Measurements from ENCODE around the gene CHRND. TPM values are rescaled to one million over a fixed set of nuclear protein-coding genes. Genes with fewer than 3 reads are reported as not detected.

Gene CHRND
- polyA plus RNA-seq, 3 donors = 0.47 to 1.2 (median 0.71) TPM

DNA sequence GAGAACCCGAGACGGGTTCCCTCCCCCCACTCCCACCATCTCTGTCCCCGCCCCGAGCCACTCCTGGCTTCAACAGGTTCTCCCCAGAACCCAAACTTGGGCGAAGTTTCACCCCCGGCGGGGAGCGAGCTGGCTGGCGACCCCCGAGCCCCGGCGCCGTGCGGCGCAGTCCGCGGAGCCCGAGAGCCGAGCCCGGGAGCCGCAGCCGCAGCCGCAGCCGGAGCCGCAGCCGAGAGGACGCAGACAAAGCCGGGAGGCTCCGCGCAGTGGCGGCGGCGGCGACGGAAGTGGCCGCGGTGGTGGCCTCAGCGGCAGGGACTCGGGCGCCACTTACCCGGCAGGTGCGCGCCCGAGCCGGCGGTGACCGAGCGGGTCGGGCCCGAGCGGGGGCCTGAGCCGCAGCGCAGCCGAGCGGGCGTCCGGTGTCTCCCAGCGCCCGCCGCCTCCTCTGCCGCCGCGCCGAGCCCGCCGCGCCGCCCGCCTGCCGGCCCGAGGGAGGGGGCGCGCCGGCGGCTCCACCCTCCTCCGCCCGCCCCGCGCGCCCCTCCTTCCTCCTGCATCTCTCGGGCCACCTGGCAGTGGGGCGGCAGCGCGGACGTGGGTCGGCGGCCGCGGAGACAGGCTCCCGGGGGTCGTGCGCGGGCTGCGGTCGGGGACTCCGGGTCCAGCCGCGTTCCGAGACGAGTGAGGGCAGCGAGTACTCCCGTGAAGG lies 38.4 kb upstream of the CHRND start, which contains the start of gene ECEL1:
Gene ECEL1 (minus strand): TSS at position 450 of the 712 bp plus-strand sequence. CDS start 1,181 bp downstream, outside the sequence.
- DNase-seq = no peak

DNA sequence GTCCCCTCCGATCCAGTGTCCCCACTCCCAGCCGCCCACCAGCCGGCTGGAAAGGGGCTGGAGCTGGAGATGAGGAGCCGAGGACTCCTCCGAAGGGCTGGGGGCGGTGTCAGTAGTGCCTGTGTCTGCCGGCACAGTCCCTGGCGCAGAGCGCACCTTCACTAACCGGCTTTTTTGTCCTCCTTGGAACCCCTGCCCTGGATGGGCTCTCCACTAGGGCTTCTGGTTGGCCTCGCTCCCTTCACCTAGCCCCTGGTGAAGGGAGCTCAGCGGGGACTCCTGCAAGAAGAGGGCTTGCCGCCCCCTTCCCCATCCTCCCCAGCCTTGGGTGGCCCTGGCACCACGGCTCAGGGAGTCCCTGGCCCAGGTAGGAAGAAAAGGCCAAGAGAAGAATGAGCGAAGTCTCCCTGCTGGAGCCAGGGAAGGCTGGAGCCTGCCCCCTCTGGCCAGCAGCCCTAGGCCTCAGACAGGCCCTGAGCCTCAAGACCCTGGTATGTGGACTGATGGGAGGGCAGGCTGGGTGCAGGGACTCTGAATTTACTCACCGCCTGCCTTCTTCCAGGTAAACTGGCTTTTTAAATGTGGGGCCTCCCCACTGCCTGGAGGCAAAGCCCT lies 37.8 kb upstream of the CHRND start:
- DNase-seq = no peak

DNA sequence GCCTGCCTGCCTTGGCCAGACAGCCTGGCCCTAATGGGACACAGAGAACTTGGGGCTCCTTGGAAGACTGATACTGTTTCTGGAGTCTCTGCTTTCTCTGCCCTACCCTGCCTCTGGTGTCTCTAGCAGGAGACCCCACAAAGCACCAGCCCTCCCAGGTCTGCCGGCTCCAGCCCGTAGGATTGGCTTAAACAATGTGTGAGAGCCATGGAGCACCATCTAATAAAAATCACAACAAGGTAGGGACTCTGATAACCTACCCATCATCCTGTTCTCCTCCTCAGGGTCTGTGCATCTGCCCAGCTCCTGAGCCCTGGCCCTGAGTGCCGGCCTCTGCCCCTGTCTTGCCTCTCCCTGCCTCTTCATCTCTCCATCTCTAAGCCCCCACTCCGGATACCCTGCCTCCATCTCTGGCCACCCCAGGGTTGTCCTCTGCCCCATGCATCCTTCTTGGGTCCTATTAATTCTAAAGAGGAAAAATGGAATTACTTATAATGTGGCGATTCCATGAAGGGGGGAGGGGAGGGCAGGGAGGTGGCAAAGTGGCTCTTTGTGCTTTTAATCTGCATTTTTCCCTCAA lies 37.1 kb upstream of the CHRND start:
- no peak for DNase-seq

DNA sequence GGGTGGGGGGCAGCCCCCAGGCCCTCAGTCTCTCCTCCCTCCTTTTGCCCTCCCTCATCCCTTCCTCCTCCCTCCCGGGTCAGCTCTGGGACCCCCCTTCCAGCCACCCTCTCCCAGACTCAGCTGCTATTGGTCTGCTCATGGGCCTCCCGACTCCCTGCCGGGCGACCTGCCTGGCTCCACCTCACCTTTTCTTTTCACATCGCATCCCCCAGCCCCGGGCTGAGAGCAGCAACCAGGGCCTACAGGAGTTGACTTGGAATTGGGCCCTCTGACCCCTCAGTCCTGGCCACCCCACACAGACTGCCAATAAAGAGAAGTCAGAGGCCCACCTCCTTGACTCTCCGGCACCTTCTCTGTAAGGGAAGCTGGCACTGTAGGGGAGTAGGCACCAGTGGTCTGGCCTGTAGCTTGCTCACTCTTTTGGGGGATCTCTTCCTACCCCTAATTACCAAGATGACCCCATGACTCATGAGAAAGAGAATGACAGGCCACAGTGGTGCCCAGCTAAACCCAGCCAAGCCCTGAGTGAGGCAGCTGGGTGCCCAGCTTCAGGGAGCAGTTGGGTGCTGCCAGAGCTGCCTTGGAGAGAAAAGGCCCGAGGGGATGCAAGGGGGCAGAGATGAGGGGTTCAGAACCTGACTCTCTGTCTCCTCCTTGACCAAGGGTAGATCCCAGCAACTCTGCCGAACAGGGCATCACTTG lies 36.3 kb upstream of the CHRND start:
- no peak for DNase-seq

DNA sequence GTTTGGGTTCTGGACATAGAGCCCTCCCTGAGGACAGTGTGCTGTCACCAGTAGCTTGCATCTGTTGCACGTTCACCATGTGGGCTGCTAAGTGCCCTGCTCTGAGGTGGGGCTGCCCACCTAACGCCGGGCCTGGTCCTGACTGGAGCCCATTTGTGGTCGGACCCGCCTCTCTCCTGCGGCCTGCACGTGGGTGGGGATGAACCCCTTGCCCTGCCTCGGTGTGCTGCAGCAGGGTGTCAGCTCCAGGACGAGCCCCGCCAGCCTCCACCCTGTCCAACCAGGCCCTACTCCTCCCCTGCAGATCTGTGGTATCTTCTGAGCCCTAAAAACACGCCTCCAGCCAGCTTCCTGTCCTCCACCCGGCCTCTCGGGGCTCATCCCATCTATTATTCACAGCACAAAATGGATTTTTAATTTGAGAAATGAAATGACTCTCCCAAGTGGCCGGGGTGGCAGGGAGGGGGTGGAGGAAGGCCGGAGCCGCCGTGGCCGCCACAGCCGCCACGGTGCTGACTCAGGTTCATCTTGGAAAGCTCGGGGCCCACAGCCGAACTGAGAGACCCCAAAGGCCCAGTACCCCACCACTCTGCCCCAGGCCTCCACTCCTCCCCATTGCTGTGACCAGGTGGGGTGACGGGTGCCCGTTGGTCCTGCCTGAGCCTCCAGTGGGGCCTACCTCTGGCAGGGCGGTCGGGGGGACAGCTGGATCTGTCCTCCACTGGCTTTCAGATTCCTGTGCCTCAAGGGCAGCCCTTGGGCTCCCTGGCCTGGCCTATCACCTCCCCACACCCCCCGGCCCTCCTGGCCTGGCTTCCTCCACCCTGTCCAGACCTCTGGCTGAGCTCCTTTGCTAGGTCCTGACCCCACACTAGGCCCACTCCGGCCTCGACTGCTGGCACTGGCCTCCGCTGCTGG lies 35.5 kb upstream of the CHRND start:
- DNase-seq = no peak

DNA sequence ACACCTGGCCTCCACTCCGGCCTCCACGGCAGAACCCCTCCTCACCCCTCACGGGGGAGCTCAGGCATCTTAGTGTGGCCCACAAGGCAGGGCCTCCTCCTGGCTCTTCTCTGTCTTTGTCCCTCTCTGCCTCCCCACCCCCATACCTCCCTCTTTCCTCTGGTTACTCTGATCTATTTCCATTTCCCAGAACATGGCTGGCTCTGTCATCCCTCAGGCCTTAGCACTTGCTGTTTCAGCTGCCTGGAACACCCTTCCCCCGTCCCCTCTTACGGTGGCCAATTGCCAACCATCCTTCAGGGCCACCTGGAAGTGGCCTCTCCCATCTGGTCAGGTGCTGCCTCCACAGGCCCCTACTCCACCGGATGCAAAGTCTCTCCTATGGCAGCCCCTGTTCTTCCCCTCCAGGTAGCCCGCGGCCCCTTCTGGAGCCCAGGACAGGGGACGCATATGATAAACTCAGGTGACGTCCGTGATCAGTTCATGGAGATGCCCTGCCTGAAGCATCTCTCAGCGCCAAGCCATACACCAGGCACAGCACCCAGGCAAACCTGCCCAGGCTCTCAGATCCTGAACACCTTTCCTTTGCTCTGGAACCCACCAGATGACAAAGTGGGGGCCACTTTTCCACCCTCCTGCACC lies 34.7 kb upstream of the CHRND start:
- DNase-seq = no peak

DNA sequence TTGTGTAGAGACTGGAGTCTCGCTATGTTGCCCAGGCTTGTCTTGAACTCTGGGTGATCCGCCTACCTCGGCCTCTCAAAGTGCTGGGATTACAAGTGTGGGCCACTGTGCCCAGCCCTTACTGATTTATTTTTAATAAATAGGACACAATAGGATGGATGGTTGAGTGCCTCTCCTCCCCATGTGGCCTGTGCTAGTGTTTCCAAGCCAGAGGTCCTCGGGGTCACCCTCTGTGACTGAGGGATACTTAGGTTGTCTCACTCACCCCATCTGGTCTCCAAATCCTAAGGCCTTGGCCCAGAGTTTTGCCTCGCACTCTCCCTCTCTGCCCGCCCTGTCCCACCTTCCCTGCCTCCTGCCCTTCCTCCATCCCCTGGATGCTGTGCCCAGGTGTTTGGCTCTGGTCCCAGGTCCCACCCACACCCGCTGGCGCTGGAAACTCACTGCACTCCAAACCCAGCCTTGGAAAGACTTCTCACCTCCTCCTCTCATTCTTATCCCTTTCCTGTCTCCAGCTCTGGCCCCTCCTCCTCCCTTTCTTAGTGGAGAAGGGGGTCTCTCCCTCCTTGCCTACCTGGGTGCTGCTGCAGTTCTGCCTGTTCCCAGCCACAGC lies 33.6 kb upstream of the CHRND start:
- DNase-seq = no peak

DNA sequence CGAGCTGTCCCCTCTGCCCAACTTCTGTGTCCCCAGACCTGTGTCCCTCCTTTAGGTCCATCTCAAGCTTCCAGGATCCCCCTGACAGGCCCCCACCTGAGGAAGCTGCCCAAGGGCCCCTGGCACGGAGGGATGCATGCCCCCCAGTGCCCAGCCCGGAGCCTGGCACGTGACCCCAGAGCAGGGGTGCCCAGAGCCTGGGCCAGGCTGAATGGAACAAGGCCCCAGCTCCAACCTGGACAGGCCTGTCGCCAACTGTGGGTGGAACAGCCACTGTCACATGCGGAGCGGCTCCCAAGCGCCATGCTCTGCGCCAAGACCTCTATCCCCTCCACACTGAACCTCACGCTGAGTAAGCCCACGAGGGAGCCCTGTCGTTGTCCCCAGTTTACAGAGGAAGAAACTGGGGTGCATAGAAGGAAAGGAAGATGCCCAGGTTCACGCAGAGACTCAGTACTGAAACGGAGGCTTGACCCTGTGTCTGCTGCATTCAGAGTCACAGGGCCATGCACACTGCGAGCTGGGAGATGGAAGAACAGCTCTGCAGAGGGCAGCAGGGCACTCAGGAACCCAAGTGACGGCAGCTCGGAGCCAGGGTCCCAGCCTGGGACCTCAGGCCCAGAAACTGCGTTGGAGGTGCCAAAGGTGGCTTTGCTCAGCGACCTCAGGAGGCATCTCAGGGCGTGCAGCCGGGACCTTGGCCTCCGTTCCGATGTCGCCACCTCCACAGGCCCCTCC lies 32.8 kb upstream of the CHRND start:
- DNase-seq = no peak

DNA sequence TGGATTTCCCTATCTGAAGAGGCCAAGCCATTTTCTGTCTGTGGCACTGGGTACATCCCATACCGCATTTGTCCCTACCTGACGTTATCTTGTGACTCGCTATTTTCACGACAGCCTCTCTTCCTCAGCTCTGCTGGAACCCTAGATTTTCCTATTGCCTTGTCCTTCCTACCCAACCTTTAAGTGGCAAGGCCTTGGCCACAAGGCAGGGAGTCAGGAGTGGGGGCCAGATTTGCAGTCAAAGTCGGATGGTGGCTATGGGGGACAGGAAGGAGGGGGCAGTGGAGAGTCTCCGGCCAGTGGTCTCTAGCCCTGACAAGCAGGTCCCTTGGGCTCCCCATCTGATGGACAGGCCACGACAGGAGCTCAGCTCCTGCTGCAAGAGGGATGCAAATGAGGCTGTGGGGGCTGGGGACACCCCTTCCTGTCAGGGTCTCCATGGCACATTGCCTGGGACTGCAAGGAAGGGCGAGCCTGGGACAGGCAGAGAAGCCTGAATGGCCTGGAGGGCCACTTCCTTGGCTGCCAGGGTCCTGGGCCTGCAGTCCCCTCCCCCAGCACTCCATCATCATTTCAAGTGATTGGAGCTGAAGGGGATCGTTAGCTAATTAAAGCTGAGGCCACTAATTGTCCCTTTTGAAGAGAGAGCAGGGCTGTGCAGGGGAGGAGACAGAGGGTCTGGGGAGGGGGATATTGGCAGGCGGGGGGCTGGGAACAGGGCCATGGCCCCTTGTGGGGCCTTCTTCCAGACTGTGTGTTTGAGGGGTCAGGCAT lies 32.1 kb upstream of the CHRND start:
- DNase-seq = no peak

DNA sequence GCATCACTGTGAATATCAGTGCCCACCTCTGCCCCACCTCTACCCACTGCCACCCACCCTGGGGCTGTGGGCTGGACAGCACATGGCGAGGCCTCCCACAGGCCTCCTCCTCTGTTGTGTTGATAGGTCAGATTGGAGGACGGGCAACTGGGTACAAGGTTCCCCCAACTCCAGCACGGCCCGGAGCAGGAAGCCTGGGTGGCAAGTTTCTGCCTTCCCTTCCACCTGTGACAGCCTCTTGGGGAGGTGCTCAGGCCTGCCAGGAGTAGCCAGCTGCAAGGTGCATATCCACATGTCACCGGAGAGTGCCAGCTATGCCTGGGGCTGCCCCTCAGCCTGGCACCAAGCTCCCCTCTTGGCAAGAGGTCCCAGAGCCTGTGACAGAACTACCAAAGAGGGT lies 31.4 kb upstream of the CHRND start:
- DNase-seq = no peak

DNA sequence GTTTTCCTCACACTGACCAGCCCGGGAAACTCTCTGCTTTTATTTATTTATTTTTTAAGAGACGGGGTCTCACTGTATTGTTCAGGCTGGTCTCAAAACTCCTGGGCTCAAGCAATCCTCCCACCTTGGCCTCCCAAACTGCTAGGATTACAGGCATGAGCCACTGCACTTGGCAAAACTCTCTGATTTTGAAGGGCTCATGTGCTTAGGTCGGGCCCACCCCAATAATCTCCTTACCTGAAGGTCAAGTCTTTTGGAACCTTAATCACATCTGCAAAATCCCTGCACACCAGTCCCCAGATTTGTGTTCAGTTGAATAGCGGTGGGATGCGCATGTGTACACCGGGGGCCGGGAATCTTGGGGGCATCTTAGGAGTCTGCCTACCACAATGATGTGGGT lies 30.7 kb upstream of the CHRND start:
- DNase-seq = no peak

DNA sequence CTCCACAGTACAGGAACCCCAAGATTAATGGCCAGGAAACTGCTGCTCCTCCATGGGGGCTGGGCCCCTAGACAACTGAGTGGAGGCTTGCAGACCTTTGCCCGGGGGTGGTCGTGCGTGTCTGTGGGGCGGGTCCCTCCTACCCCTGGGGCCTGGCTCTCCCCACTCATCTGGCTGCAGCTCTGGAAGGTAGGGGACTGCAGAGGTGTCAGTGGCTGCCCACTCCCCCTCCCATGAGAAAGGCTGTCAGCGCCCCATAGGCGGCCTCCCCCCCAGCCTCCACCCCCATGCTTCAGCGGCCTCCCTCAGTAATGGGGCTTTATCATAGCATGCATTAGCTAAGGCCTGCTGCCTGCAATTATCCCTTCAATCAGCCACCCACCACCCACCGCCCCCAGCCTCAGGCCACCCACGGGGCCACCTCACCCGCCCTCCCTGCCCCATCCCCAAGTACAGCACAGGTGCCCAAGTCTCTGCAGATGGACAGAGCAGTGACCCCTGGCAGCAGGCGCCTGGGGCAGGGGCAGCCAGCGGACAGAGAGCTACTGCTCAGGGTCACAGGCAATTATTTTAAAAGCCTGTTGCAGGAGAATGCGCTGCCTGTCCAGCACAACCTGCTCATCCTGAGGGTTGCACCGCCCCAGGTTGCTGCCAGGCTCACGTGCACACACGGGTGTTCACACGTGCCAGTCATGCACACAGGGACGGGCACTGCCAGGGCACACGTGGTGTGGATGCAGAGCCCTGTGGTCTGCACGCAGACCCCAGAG lies 29.3 kb upstream of the CHRND start:
- no peak for DNase-seq

DNA sequence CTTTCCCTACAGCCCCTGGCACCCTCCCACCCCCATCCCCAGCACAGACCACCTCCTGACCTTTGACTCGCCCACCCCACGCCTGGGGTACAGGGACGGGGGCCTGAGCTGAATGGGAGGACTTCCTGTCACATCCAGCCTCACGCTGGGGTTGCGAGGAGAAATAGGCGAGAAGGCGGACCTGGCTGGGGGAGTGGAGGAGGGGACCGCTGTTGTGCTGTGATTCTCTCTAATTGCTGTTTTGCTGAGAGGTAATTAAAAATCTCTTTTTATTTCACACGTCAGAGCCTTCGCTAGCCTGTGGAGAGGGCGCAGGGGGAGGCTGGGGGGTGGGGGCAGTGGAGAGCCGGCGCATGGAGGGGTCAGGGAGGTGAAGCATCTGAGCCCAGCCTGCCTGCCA lies 28.6 kb upstream of the CHRND start:
- DNase-seq = no peak

DNA sequence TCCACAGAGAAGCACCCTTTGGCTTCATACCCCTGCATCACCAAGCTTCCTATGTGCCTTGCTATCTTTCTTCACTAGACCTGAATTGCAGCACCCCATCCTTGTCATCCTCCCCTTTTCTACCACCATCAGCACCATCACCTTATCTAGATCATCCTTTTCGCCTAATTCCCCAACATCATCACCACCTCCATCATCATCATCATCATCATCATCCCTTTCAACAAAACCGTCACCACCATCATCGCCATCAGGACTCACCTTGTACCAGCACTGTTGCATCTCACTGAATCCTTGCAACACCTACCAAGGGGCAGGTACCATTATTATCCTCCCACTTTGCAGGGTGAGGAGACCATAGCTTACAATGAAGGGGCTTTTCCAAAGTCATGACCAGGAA lies 27.5 kb upstream of the CHRND start:
- no peak for DNase-seq

DNA sequence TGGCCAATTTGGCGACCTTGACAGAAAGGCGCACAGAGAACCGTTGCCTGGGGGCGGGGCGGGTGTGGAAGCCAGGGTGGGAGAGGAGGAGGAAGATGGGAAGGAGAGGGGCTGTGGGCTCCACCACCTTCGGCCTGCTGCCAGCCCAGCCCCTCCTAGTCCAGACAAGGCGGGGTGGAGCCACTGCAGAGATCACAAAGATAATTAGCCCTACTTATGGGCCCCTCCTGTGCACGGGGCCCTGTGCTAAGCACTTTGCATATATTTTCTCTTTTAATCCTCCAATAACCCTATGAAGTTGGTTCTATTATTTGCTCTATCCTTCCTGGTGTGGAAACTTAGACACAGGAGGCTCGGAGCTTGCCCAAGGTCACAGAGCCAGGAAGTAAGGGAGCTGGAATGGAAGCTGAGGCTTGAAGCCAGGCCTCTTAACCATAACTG lies 24.6 kb upstream of the CHRND start:
- no peak for DNase-seq

DNA sequence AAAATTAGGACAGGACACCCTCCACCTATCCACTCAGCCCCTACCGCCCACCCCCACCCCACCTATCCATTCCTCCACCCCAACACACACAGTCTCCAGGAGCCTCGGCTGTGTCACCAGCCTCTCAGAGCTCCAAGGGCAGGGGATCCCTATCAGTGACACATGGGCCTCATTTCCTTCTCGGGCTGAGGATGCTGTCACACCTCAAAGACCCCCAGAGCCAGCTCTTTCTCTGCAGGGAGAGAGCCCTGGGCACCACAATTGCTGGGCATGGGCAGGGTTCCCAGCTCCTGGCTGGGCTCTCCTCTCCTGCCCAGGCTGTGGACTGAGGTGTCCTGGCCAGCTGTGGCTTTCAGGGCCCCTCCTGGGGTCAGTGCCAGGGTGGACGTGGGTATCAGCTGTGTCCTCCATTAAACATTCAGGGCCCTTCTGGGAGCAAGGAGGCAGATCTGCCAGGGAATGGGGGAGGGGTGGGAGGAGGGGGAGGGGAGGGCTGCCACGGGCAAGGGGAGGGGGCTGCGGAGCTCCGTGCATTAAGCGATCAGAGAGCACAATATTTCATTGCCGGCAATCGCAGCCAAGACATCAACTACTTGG lies 24.1 kb upstream of the CHRND start:
- no peak for DNase-seq

DNA sequence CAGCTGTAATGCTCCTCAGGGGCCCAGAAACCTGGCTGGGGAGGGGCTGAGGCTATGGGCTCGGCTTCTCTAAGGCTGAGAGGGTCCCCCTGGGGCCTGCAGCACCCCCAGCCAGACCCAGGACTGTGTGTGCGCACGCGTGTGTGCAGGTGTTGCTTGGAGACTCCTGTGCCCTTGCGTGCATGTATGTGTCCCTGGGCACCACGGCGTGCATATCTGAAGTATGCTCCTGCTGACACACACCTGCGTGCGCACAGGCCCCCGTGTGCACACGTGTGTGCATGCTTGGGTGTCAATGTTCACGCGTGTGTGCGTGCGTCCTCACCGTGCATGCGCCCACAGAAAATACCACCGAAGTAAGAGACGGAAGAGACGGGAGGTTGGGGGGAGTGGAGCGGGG lies 23.4 kb upstream of the CHRND start:
- no peak for DNase-seq
